Esophagus squamous epithelium (tissue), 5 donors: ENCODE measurements around the gene SNRNP25. TPM values are rescaled to one million over a fixed set of nuclear protein-coding genes. Genes with fewer than 3 reads are reported as not detected.

Experiments
- DNase-seq: peaks from one replicate; lab custom pipeline; 2025; lab: John Stamatoyannopoulos, UW
- H3K27ac ChIP-seq, 4 donors: fragments of 200-600 bp; sonication (generic); one replicate each; pipeline ENCODE4 v1.5.1; 2016 to 2019; ENCODE audit warnings: mild to moderate bottlenecking in 1 of 4
- H3K27me3 ChIP-seq, 4 donors: fragments of 200-600 bp; sonication (generic); 1 replicate in 3 of 4; 2 replicates in 1 of 4; pipeline versions ENCODE4 v1.5.1 to v1.6.0; 2017 to 2021; ENCODE audit warnings: antibody characterized with exemption in 1 of 4
- H3K36me3 ChIP-seq, 3 donors: fragments of 200-600 bp; sonication (generic); one replicate each; pipeline ENCODE4 v1.5.1; 2016 to 2019
- H3K4me1 ChIP-seq, 3 donors: fragments of 200-600 bp; sonication (generic); one replicate each; pipeline ENCODE4 v1.5.1; 2017 to 2019
- H3K4me3 ChIP-seq, 4 donors: fragments of 200-600 bp; sonication (generic); 1 replicate in 3 of 4; 2 replicates in 1 of 4; pipeline ENCODE4 v1.5.1; 2016 to 2019; ENCODE audit warnings: mild to moderate bottlenecking in 2 of 4, moderate library complexity in 1 of 4
- H3K9me3 ChIP-seq, 3 donors: fragments of 200-600 bp; sonication (generic); one replicate each; pipeline ENCODE4 v1.5.1; 2016 to 2019
- CTCF ChIP-seq, 6 experiments: fragments of 450-650 bp in 4 of 6; fragments of 200-600 bp in 2 of 6; sonication (generic) in 2 of 6; IDR thresholded peaks; one replicate each; pipeline ENCODE4 v1.5.1; 2016 to 2019; ENCODE audit warnings: antibody characterized with exemption in 6 of 6, mild to moderate bottlenecking in 4 of 6, moderate library complexity in 4 of 6
- POLR2A ChIP-seq, 4 donors: fragments of 450-650 bp; IDR thresholded peaks; one replicate each; pipeline ENCODE4 v1.6.1; 2017; ENCODE audit warnings: antibody characterized with exemption in 4 of 4, mild to moderate bottlenecking in 4 of 4, moderate library complexity in 3 of 4
- WGBS, 2 donors: methylation state at CpG; one replicate each; pipeline ENCODE4 v1.1.5; 2018; 5-methylcytosine and 5-hydroxymethylcytosine counted together
- intact Hi-C: fragments of 100-400 bp; cut with DNase I; formaldehyde crosslinking; loops from one replicate; pipeline ENCODE4 v1.15.0; 2022
- total RNA-seq, 4 donors: library from RNA; depleted of rRNA; stranded (reverse); fragments of >200 nt; gene quantifications; one replicate each; pipeline ENCODE4 v1.1.0, GENCODE V29; 2016
- donor health status: DM: yes; HTN: yes; CAD: no.

The SNRNP25 gene
- total RNA-seq, 4 donors from 2014 or later = 12.4 to 30.0 (median 17.9) TPM

DNA sequence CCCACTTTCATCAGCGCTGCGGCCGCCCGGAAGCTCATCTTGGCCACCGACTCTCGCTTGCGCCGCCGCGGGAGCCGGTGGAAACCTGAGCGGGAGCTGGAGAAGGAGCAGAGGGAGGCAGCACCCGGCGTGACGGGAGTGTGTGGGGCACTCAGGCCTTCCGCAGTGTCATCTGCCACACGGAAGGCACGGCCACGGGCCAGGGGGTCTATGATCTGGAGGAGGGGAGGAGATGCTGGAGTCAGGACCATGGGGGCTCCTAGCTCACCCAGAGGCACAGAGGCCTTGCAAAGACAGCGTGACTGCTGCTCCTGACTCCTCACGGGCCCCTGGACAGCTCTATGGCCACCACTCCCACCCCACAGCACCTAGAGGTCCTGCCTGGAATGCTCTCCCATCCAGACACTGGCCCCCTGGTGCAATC is 9.4 kb downstream of the SNRNP25 start:
- WGBS, 2 donors = 95% methylated on average over 4 of the region's 21 CpGs; no CpG with 5 or more reads in 1 of the 2 donors
- TF ChIP-seq POLR2A (IDR thresholded peaks at IDR 0.05) (no peak), CTCF (IDR thresholded peaks at IDR 0.05) (no peak)
- H3K27me3 ChIP-seq = no peaks in the 10 kb centered on the region
- H3K27ac ChIP-seq = no peak overlapping the region
- no peaks in the 10 kb centered on the region for H3K9me3 ChIP-seq
- intact Hi-C loops = no loop called here
- peaks cover 49 to 72% (median 53%) of the 10 kb centered on the region in 3 donors for H3K36me3 ChIP-seq
- DNase-seq = no peak
- H3K4me3 ChIP-seq = no peak overlapping the region
- peaks cover 0 to 29% (median 10%) of the 10 kb centered on the region in 3 donors for H3K4me1 ChIP-seq

GRCh38 chr16:63466-63865 is 9.8 kb downstream of the SNRNP25 start:
- Histone ChIP-seq H3K4me1 (peaks cover under 1 to 34% (median 15%) of the 10 kb centered on the region in 3 donors), H3K4me3 (no peak overlapping the region), H3K36me3 (peaks cover 48 to 67% (median 49%) of the 10 kb centered on the region in 3 donors), H3K27me3 (no peaks in the 10 kb centered on the region), H3K9me3 (no peaks in the 10 kb centered on the region), H3K27ac (no peak overlapping the region)
- TF ChIP-seq POLR2A (IDR thresholded peaks at IDR 0.05) (no peak), CTCF (IDR thresholded peaks at IDR 0.05) (no peak)
- DNase-seq = no peak
- no CpG with 5 or more reads among the region's 16 CpGs for WGBS, 2 donors
- intact Hi-C loops = no loop called here

DNA sequence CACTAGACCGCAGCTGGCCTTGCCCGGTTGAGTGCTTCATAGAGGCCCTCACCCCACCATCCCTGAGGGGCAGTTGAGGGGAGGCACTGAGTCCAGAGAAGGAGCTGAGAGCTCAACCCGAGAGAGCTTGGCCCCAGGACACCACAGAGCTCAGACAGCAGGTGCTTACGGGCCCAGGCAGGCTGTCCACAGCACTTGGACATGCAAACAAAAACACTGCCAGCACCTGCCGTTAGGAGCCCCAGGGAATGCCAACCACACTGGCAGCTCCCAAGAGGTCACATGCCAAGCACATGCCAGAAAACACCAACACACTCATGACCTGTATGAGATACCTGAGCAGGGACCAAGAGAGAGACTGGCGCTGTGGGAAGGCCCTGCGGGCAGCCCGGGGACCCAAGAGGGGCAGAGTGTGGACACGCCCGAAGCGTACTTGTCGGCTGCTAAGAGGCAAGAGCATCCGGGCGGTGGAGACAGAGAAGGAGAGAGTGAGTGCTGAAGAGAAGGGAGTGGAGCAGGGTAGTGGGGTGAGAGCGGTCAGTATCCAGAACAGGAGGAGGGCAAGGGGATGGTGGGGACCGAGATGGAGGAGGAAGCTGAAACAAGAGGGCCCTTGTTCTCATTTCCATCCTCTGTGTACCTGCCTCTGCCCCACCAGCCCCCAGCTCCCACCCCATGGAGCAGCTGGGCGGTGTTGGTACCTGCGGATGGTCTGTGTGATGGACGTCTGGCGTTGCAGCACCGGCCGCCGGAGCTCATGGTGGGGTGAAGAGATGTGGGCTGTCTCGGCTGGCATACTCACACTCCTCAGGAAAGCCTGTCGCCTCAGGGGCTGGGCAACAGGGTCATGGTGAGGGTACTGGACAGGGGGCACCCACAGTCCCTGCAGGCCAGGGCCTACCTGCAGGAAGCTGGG is 10.6 kb downstream of the SNRNP25 start:
- Histone ChIP-seq H3K27me3 (no peaks in the 10 kb centered on the region), H3K4me1 (peaks cover 8 to 42% (median 23%) of the 10 kb centered on the region in 3 donors), H3K9me3 (no peaks in the 10 kb centered on the region), H3K4me3 (no peak overlapping the region), H3K36me3 (peaks cover 41 to 59% (median 41%) of the 10 kb centered on the region in 3 donors), H3K27ac (no peak overlapping the region)
- WGBS, 2 donors = 88 to 93% methylated on average over 19 to 21 of the region's 25 CpGs
- intact Hi-C loops = no loop called here
- DNase-seq = no peak
- TF ChIP-seq CTCF (IDR thresholded peaks at IDR 0.05) (no peak), POLR2A (IDR thresholded peaks at IDR 0.05) (no peak)

GRCh38 chr16:64914-65255 is 11.3 kb downstream of the SNRNP25 start:
- Histone ChIP-seq H3K36me3 (peaks cover 37 to 53% (median 38%) of the 10 kb centered on the region in 3 donors), H3K9me3 (no peaks in the 10 kb centered on the region), H3K27ac (no peak overlapping the region), H3K27me3 (no peaks in the 10 kb centered on the region), H3K4me1 (peaks cover 14 to 48% (median 29%) of the 10 kb centered on the region in 3 donors), H3K4me3 (no peak overlapping the region)
- WGBS, 2 donors = 51 to 76% methylated on average over 3 to 5 of the region's 9 CpGs
- intact Hi-C loops = no loop called here
- DNase-seq = no peak
- no peak for TF ChIP-seq CTCF (IDR thresholded peaks at IDR 0.05)

GRCh38 chr16:65745-66144 is 12.1 kb downstream of the SNRNP25 start:
- Histone ChIP-seq H3K36me3 (peaks cover 31 to 44% (median 31%) of the 10 kb centered on the region in 3 donors), H3K9me3 (no peaks in the 10 kb centered on the region), H3K27ac (no peak overlapping the region), H3K27me3 (no peaks in the 10 kb centered on the region), H3K4me3 (no peak overlapping the region), H3K4me1 (peaks cover 22 to 57% (median 38%) of the 10 kb centered on the region in 3 donors)
- intact Hi-C loops = no loop called here
- TF ChIP-seq CTCF (IDR thresholded peaks at IDR 0.05) = peak; percentile 93 to 98 (median 96)
- no peak for TF ChIP-seq POLR2A (IDR thresholded peaks at IDR 0.05)
- WGBS, 2 donors = 11 to 12% methylated on average over 5 of the region's 17 CpGs
- DNase-seq = no peak
